ENCODE results near the gene CEP19. TPM values are rescaled to one million over a fixed set of nuclear protein-coding genes. Genes with fewer than 3 reads are reported as not detected.

The CEP19 gene
- total and polyA plus RNA-seq, 2 of the 4 experiments (the other 2 are of a cell fraction): 1.1 to 1.4 TPM

- dilution Hi-C loops (cut with HindIII; ENCODE audit: low sequenced_read_pairs, unreplicated experiment): no loop called here
- no peak overlapping the region for H3K4ac ChIP-seq (ENCODE audit: low read depth, low read length)
- POLR2A ChIA-PET (ENCODE audit: unreplicated experiment): no interaction called here
These were observed 50.0 kb downstream of the CEP19 start for GRCh38 chr3:196662033-196662432.

More at GRCh38 chr3:196662033-196662432, 50.0 kb downstream of the CEP19 start:
- H3K9me1 ChIP-seq (ENCODE audit: insufficient read depth, low read length): 0 out of 2 replicates have a peak, but pooled peaks cover 2% of the 10 kb centered on the region
- H3K79me1 ChIP-seq (ENCODE audit: low read depth in 1 of 2, low read length in 2 of 2): no peaks in the 10 kb centered on the region
- H4K5ac ChIP-seq (ENCODE audit: low read depth, low read length): no peak overlapping the region
- no peak overlapping the region for H3K27ac ChIP-seq (ENCODE audit: insufficient read depth, low read length)
- CTCF ChIA-PET: no interaction called here
- no peak overlapping the region for H3K14ac ChIP-seq (replicated peaks; ENCODE audit: low read depth, low read length)
- no peaks in the 10 kb centered on the region for H4K20me1 ChIP-seq (ENCODE audit: insufficient read depth, low read length)
- H2AFZ ChIP-seq (replicated peaks; ENCODE audit: low read length, poor library complexity): no peak overlapping the region
- no peaks in the 10 kb centered on the region for H3K9me3 ChIP-seq (ENCODE audit: control insufficient read depth, insufficient read depth, low read length)
- no peak overlapping the region for H4K8ac ChIP-seq (ENCODE audit: low read depth in 2 of 2, low read length in 2 of 2)
- no peak overlapping the region for H3K56ac ChIP-seq (ENCODE audit: extremely low read depth, insufficient read depth, low read length)
- H4K91ac ChIP-seq (ENCODE audit: insufficient read depth, low read depth, low read length): no peak overlapping the region
- no peak overlapping the region for H2BK120ac ChIP-seq (ENCODE audit: low read depth, low read length)
- H2BK15ac ChIP-seq (ENCODE audit: low read depth, low read length): no peak overlapping the region
- no peak overlapping the region for H3K4me2 ChIP-seq (ENCODE audit: low read depth, low read length)
- no peak overlapping the region for H2BK20ac ChIP-seq (ENCODE audit: low read depth, low read length)
- 90% methylated on average over 4 of the region's 13 CpGs; no CpG with 5 or more reads in 1 of the 2 experiments for WGBS, 2 experiments (ENCODE audit: extremely low coverage in 2 of 2, insufficient read length in 1 of 2)
- H3K23ac ChIP-seq (ENCODE audit: low read depth, low read length): no peak overlapping the region
- no peak overlapping the region for H2AK9ac ChIP-seq (replicated peaks; ENCODE audit: low read depth, low read length, poor library complexity)
- no peaks in the 10 kb centered on the region for H3K36me3 ChIP-seq (ENCODE audit: control insufficient read depth, insufficient read depth, low read length)
- DNase-seq: no peak
- TF ChIP-seq CHD1 (IDR thresholded peaks at IDR 0.05; ENCODE audit: low read depth, low read length) (no peak), NFE2L2 (IDR thresholded peaks at IDR 0.05; ENCODE audit: low read depth, low read length) (no peak), POLR2A (IDR thresholded peaks at IDR 0.05; ENCODE audit: low read depth, low read length) (no peak), BHLHE40 (IDR thresholded peaks at IDR 0.05; ENCODE audit: low read depth, low read length) (no peak), SMC3 (IDR thresholded peaks at IDR 0.05; ENCODE audit: low read depth, low read length) (no peak)
- TF ChIP-seq, protein P1, sequence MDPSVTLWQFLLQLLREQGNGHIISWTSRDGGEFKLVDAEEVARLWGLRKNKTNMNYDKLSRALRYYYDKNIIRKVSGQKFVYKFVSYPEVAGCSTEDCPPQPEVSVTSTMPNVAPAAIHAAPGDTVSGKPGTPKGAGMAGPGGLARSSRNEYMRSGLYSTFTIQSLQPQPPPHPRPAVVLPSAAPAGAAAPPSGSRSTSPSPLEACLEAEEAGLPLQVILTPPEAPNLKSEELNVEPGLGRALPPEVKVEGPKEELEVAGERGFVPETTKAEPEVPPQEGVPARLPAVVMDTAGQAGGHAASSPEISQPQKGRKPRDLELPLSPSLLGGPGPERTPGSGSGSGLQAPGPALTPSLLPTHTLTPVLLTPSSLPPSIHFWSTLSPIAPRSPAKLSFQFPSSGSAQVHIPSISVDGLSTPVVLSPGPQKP (IDR thresholded peaks at IDR 0.05; ENCODE audit: borderline replicate concordance, low read depth, low read length): no peak
- no peak overlapping the region for H3K18ac ChIP-seq (ENCODE audit: low read depth, low read length)
- peaks cover 3% of the 10 kb centered on the region for H3K27me3 ChIP-seq (ENCODE audit: control insufficient read depth, insufficient read depth, low read length)
- H3K4me1 ChIP-seq (ENCODE audit: control insufficient read depth, insufficient read depth, low read length): peaks cover 10% of the 10 kb centered on the region; the same call in 1 of the 2 replicates
- H3K4me3 ChIP-seq (ENCODE audit: insufficient read depth, low read depth, low read length): no peak overlapping the region
- in situ Hi-C loops (cut with MboI; ENCODE audit: low sequenced_read_pairs): no loop called here
- no peak overlapping the region for H2BK5ac ChIP-seq (ENCODE audit: low read depth, low read length, poor library complexity, severe bottlenecking)
- no peak overlapping the region for H2AK5ac ChIP-seq (ENCODE audit: low read depth, low read length)
- ATAC-seq (ENCODE audit: low read depth): no peak
- H3K9ac ChIP-seq (ENCODE audit: low read depth, low read length): no peak overlapping the region
- intact Hi-C loops (cut with micrococcal nuclease): no loop called here
- no TSS peak for BruUV-seq (replicated peaks)

All from IMR-90 (cell line).